ENCODE results near the gene SYNDIG1.

DNA sequence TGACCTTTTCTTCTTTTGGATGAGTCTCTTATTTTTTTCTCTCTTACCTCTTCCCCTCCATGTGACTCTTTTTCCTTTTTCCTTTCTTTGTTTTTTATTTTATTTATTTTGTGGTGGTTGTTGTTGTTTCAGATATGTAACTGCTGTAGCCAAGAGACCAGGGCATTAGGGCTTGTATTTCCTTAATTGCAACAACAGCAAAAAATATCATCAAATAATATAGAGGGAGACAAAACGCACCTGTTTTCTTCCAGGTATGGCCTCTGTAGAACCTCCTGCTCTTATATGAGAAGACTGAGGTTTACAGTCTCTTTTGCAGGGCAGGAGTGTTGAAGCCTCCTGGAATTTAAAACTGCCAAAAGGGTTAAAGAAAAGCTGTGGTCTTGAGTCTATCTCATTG lies 149.3 kb downstream of the SYNDIG1 start:
- TF ChIP-seq, protein P1, sequence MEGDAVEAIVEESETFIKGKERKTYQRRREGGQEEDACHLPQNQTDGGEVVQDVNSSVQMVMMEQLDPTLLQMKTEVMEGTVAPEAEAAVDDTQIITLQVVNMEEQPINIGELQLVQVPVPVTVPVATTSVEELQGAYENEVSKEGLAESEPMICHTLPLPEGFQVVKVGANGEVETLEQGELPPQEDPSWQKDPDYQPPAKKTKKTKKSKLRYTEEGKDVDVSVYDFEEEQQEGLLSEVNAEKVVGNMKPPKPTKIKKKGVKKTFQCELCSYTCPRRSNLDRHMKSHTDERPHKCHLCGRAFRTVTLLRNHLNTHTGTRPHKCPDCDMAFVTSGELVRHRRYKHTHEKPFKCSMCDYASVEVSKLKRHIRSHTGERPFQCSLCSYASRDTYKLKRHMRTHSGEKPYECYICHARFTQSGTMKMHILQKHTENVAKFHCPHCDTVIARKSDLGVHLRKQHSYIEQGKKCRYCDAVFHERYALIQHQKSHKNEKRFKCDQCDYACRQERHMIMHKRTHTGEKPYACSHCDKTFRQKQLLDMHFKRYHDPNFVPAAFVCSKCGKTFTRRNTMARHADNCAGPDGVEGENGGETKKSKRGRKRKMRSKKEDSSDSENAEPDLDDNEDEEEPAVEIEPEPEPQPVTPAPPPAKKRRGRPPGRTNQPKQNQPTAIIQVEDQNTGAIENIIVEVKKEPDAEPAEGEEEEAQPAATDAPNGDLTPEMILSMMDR (conservative IDR thresholded peaks at IDR 0.05; ENCODE audit: low read depth, low read length), result no peak
- TF ChIP-seq EZH2 (IDR thresholded peaks at IDR 0.05; ENCODE audit: borderline replicate concordance, low read depth, low read length, poor library complexity, severe bottlenecking), result no peak

Data from A673 (cell line).